HG02852 (cell line): Measurements from ENCODE around the gene TEPSIN.

Experiments
- ATAC-seq: cut with Tn5 transposase; IDR thresholded peaks from one replicate; pipeline ENCODE4 v1.9.1; 2021; ENCODE audit warnings: mild to moderate bottlenecking, moderate library complexity; ENCODE audit not compliant: unreplicated experiment

Gene TEPSIN

DNA sequence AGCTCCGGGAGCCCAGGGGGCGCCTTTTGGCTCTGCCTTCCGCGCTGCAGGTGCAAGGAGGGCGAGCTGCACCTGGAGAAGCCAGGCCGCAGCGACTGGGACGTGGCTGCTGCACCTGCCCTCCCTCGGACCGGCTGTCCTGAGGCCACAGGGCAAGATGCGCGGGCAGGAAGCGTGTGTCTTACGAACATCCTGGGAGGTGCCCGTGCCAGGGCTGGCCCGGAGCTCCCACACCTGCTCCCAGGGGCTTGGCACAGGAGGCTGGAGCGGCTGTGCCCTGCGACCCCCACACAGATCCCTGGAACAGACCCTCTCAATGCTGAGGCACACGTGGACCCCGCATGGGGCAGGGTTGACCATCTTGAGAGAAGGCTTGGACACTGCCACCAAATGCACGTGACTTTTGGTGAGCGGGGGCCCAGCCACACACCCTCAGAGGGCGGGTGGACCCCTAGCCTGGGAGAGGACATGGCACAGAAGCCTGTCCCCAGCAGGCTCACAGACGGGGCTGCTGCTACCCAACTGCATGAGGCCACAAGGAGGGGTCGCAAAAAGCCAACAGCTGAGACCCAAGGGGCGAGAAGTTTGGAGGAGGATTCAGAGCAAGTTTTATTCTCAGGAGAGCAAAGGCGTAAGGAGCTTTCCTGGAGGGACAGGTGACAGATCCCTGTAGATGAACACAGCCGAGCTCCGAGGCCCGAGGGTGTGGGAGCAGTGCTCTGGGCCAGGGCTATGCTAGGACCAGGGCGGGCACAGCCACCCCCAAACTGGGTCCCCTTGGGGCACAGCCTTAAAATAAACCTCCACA lies 11.6 kb upstream of the TEPSIN start:
- no peak for ATAC-seq

DNA sequence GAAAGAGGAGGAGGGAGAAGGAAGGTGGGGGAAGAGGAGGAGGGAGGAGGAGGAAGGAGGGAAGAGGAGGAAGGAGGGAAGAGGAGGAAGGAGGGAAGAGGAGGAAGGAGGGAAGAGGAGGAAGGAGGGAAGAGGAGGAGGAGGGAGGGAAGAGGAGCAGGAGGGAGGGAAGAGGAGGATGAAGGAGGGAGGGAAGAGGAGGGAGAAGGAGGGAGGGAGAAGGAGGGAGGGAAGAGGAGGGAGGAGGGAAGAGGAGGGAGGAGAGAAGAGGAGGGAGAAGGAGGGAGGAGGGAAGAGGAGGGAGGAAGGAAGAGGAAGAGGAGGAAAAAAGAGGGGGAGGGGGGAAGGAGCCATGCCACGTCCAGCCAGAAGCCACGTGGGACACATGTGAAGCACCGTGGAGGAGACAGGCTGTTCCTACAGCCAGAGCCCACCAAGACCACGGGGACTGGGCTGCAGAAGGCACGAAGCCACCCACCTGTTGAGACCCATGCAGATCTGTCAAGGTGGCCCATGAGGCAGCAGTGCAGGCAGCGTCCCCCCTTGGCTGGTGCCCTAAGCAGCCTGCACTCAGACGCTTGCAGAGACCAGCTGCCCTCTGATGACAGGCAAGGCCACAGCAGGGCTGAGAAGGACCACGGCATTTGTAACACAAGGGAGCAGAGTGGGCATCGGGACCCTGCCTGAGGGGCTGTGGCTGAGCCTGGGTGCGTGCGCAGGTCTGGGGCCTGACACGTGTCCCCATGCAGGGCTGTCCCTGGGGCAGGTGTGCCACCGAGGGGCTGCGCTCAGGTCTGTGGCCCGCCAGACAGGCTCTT lies 10.6 kb upstream of the TEPSIN start:
- no peak for ATAC-seq

DNA sequence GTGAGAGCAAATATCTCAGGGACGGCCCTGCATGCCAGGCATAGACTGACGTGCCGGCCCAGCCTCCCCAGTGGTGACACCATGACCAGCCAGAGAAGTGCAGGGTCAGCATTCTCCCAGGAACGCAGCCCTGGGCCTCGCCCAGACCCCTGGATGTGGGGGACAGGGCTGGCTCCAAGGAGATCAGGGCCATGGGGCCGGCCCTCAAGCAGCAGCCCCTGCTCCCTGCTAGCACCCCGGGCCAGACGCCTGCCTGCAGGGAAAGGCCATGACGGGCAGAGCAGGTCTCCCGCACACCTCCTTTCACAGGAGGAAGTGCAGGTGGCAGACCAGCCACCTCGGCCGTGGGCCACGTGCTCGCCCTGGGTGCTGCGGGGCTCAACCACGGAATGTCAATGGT lies 9.8 kb upstream of the TEPSIN start:
- no peak for ATAC-seq

DNA sequence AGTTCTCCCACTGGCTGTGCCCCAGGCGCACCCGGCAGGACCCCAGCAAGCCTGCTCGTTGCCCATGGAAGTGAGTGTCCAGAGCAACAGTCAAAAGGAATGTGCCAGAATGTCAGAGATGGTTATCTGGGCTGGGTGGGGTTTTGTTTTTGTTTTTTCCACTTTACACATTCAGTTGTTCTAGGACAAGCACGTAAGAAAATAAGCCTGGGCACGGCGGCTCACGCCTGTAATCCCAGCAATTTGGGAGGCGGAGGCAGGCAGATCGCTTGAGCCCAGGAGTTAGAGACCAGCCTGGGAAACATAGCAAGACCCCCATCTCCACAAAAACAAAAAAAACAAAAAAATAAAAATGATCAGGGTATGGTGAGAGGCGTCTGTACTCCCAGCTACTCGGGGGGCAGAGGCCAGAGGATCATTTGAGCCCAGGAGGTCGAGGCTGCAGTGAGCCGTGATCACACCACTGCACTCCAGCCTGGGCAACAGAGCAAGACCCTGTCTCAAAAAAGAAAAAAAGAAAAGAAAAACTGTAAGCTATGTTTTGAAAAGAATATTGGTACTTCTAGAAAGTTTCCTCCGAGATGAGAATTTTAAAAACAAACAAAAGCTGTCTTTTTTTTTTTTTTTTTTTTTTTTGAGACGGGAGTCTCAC lies 8.6 kb upstream of the TEPSIN start:
- ATAC-seq, result no peak

DNA sequence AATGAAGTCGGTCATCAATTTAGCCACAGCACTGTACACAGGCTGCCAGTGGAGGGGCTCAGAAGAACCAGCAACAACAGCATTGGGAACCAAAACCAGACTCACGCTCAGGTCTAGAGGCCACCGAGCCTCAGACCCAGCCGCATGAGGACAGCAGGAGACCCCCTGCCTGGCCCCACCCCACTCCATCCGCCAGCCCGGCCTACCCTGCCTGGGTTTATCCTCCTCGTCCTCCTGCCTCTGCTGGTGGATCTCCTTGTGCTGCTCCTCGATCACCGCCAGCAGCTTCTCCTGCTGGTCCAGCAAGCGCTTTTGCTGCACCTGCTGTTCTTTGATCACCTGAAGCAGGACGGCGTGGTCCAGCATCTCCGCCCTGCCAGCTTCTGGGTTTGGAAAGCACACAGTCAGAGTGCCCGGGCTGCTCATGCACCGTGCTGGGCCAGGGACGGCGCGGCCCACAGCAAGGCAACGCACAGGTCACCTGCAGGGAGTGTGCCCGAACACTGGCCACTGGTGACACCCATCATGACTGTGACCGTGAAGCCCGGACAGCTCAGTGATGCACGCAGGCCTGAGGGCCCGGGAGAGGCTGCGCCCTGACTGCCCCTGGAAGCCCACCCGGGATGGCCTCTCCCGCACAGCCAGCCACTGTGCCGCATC lies 8.0 kb upstream of the TEPSIN start:
- no peak for ATAC-seq

DNA sequence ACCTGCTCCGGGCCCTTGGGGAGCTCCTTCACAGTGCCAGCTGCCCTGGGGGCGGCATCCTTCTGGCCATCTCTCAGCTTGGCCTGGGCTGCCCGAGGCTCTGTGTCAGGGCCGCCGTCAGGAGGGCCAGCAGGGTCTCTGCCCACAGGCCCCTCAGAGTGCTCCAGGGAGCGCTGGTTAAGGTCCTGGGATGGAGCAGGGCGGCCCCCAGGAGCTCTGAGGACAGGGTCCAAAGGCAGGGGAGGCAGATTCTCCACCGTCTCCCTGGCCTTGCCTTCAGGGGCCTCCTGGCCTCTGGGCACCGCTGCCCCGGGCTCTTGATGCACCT lies 7.5 kb upstream of the TEPSIN start:
- no peak for ATAC-seq

DNA sequence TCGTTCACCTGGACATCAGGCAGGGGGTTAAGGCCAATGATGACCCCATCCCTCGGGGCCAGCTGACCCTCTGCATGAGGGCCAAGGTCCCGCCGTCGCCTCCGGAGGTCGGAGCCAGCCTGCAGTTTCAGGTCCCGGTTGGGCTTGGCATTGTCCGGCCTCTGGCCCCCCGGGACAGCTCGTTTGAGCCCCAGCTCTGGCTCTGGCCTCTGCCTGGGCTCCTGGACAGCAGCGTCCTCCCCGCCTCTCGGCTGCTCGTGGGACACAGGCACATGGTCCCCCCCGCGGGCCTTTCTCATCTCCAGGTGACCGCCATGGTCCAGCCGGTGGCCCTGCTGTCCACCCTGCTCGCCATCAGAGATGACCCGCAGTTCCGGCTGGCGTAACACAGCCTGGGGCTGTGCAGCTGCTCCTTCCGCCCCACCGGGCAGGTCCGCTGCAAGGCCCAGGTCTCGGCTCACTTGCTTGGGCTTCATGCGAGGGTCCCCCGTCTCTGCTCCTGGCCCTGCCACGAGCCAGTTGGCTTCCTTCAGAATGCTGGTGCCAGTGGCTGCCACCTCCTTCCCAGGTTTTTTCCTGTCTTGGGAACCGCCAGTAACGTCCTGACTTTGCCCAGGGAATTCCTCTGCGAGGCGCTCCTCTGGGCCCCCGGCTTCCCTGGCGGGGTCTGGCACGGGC lies 6.9 kb upstream of the TEPSIN start:
- ATAC-seq, result no peak

DNA sequence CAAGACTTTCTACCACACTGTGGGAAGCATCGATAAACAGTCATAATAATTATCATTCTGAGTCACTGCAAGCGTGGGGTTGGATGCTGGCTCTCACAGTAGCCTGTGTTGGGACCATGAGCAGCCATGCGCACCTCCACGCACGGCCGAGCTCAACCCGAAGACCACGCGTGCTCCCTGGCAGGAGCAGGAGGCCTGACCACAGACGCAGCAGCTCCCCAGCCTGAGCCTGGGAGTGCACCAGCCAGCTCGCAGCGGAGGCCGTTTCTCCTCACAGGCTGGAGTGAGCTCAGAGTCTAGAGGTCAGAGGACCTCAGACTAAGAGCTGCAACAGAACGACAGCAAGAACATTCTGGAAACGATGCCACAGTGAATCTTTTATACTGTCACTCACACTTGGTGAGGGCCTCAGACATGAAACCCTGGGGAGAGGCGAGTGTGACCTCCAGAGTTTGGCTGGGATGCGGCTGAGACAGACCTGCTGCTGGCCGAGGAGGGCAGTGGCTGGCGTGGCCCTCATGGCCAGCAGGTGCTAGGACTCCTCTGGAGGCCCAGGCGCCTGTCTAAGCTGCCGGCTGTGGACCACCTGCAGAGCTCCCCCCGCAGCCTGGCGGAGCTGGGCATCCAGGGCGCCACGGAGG lies 6.3 kb upstream of the TEPSIN start:
- no peak for ATAC-seq

DNA sequence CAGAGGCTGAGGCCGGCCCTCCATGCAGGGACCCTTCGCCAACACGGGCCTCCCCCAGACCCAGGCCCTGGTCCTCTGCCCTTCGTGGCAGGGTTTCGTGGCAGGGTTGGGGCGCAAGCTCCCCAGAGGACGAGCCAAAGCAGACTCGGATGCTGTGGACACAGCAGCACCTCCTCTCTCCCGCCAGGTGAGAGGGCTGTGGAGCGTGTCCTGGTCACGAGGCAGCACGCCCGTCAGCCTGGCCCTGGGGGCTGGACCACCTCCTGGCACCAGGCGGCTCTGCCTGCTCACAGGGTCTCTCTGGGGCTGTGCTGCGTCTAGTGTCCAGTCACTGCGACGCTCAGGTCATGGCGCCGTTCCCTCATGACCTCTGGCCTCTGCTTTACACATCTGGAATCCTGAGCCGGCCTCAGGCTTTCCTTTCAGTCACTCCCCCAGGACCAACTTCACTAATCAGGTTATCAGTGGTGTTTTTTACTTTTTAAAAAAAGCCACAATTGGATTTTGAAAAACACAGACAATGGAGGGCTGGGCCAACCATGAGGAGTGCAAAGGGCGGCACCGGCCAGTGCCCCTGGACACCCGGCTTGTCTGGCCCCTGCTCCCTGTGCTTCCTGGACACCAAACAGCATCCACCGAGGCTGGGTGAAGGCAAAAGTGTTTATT lies 5.6 kb upstream of the TEPSIN start:
- no peak for ATAC-seq

DNA sequence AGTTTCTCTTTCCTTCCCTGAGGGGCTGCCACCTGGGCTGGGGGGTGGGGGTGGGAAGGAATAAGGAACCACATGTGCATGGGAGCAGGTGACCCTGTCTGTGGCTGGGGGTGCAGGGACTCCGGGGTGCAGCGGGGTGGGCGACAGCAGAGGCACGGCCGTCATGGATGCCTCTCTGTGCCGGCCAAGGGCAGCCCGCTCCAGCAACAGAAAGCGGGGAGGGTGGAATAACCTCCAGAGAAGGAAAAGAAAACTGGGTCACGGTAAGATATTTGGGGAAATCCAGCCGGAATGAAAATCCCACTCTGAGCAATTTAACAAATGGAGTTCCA lies 4.4 kb upstream of the TEPSIN start:
- no peak for ATAC-seq

DNA sequence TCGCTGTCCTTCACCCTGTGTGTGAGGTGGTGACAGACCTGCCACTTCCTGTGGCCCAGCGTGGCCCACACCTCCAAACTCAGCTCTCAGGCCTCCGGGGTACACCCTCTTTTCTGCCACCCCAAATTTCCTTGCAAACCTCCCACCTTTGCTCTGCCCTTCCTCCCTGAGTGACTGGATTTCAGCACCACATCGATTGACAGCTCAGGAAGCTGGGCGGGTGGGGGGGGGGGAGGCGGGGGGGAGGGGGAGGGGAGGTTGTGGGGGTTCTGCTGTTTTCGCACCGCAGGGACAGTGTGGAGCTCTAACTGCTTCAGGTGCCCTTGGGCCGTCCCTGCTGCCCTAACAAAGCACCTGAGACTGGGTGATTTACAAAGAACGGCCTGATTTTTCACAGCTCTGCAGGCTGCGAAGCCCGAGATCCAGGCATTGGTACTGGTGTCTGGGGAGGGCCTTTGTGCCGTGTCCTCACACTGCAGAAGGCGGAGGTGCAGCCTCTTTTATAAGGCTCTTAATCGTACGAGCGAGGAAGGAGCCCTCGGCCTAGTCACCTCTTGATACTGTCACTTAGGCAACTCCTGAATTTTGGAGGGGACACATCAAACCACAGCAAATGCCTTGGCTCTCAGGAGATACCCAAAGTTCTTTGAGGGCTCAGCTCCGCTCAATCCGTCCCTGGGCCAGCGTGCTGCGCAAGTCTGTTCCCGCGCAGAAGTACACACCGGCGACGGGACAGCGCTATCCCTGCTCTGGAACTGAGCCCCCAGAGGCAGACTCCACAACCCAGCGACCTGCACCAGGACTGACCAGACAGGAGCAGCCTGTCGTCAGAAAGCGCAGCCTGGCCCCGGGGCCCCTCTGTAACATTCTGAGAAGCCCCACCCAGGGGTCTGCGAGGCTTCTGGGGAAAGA lies 3.8 kb upstream of the TEPSIN start:
- ATAC-seq, result no peak

DNA sequence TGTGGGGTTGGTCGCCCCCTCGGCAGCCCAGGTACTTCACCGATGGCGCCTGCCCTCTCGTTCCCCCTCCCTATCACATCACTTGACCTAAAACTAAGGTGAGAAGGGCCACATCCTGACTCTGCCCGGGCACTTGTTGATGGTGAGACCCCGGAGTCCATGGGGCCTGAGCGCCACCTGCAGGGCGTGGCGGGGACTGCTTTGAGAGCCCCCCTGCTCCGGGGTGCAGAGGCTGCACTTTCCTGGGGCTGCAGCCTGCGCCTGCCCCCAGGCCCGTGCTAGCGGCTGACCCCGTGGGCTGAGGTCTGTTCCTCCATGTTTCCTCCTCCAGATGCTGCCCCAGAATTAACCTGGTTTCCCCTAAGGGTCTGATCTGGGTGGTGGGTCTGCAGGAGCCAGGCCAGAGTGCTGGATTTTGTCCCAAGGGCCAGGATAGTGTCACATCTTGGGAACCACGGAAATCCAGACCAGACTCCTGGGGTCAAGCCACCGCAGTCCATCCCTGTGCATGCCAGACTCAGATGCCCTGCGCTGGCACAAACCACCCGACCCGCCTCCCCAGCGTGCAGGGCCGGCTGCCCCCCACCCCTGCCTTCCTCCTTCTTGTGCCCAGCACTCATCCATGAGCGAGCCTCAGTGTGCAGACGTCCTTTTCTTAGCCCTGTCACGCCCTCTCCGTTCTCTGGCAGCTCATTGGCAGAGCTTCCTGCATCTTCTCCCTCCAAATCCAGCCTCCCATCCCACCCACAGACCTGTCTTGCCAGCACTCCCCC lies 3.0 kb upstream of the TEPSIN start:
- ATAC-seq, result no peak

DNA sequence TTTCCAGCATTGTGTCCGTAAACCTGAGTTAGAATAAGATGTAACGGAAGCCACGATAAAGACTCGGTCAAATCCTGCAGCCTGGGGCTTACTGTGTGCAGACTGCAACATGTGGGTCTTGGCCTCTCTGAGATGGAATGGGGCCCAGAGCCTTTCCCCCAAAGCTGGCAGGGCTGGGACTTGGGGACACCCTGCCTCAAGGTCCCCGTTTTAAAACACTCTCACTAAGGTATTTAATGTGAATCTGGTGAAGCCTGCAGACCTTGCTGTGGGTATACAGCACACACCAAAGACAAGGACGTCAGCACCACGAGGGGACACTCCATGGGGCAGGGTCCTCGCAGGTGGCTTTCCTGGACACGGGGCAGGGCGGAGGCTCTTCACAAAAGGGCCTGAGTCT lies 2.3 kb upstream of the TEPSIN start:
- ATAC-seq, result no peak

DNA sequence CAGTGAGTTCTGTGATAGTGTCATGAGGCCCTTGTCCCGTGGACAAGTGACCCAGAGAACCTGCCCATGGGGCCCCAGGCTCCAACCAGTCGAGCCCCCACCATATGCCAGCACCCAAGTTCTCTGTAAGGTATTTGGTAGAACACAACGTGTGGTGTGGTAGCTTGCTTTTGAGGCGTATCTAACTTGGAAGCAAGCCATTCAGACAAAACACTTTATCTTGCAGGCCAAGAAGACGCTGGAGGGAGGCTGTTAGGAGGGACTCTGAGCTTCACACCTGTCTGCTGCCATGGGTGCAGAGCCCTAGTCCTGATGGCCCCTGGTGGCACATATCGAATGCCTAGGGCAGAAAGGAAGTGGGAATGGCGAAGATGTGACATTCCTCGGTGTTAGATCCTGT lies 1.9 kb upstream of the TEPSIN start:
- no peak for ATAC-seq

DNA sequence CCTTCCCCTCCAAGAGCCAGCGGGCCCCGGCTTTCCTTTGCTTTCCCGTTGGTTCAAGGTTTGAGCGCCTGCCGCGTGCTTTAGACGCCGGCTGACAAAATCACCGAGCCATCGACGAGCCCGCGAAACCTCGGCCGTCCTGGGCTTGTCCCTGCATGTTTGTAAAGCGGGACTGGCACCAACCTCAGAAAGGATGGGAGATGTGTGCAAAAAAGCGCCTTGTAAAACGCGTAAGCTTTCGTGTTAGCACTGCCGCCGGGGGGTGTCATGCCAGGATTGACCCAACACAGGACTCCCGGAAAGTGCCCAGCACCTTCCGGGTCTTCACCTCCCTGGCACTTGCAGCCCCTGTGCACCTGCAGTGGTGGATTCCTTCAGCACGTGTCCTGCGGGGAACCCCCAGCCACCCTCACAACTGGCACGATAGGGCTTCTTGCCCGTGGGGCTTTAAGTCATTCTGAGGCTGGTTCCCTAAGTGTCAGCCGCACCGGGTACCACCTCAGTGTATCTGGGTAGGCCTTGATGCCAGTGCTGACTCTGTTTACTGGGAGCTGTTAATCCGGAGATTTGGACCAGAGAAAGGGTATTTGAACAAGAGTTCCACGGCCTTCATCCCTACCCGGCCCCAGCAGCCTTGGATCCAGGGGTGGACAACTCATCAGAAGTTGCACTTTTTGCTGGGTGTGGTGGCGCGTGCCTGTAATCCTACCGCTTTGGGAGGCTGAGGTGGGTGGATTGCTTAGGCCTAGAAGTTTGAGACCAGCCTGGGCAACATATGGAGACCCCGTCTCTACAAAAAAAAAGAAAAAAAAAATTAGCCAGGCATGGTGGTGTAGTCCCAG lies 1.1 kb upstream of the TEPSIN start:
- no peak for ATAC-seq

DNA sequence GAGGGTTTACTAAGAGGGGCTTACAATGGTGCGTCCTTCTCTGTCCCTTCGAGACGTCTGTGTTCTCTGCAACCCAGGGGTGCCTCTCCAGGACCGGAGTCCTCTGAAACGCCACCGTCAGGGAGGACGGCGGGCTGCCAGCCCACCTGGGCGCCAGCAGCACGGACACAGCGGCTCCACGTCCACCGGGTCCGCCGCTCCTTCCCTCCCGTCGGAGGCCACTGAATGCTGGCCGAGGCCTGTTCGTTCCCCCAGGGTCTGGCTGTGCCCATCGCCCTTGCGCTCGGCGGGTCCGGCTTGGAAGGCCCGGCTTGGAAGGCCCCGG lies 403 bp downstream of the TEPSIN start:
- ATAC-seq, result peak; percentile 1
